Hepatocyte (in vitro differentiated cells): ENCODE results near the gene TXNRD1.
"Not testable (repeated sequence)": the region's sequence is repeated elsewhere in the genome, so short reads cannot be mapped to it uniquely, and the experiment has no call there.

Experiments used
- CTCF ChIP-seq: fragments of 200-600 bp; sonication (generic); IDR thresholded peaks from 2 replicates; pipeline ENCODE4 v1.5.1; 2016; ENCODE audit warnings: antibody characterized with exemption, mild to moderate bottlenecking; ENCODE audit not compliant: poor library complexity
- EZH2 ChIP-seq: fragments of 200-600 bp; sonication (generic); IDR thresholded peaks from 2 replicates; pipeline ENCODE4 v1.6.1; 2016; ENCODE audit warnings: antibody characterized with exemption, mild to moderate bottlenecking, borderline replicate concordance

- not testable (repeated sequence) for TF ChIP-seq CTCF, EZH2
Observed at GRCh38 chr12:104265436-104265835, 49.9 kb downstream of the TXNRD1 start.
